Erythroblast (primary cell): ENCODE results near the gene CD1B.

ENCODE experiments used
- DNase-seq, 2 experiments: peaks; one replicate each; lab custom pipeline; 2025; lab: John Stamatoyannopoulos, UW
- GATA1 ChIP-seq: IDR thresholded peaks from 2 replicates; pipeline ENCODE4 v1.6.1; 2011; ENCODE audit warnings: low read depth, mild to moderate bottlenecking, control low read depth, low read length, moderate library complexity
- POLR2A ChIP-seq: IDR thresholded peaks from 2 replicates; pipeline ENCODE4 v1.6.1; 2011; ENCODE audit warnings: mild to moderate bottlenecking, low read length

Gene CD1B

GRCh38 chr1:158335213-158335532, 3.8 kb upstream of the CD1B start:
- TF ChIP-seq GATA1: no peak
- no peak for TF ChIP-seq POLR2A
- peak in 1 of 2 experiments; percentile 23 for DNase-seq

- TF ChIP-seq POLR2A (no peak), GATA1 (no peak)
- DNase-seq: no peak
Observed at GRCh38 chr1:158334526-158335212, 3.3 kb upstream of the CD1B start.

GRCh38 chr1:158333405-158334155, 2.2 kb upstream of the CD1B start:
- TF ChIP-seq GATA1: no peak
- TF ChIP-seq POLR2A: no peak
- DNase-seq: no peak

GRCh38 chr1:158331106-158331425, 265 bp downstream of the CD1B start:
- no peak for TF ChIP-seq GATA1
- no peak for TF ChIP-seq POLR2A
- no peak for DNase-seq

GRCh38 chr1:158330391-158331105, 783 bp downstream of the CD1B start:
- no peak for DNase-seq
- TF ChIP-seq GATA1 (no peak), POLR2A (no peak)

GRCh38 chr1:158329733-158330132, 1.6 kb downstream of the CD1B start:
- no peak for TF ChIP-seq GATA1
- no peak for TF ChIP-seq POLR2A
- DNase-seq: peak in 1 of 2 experiments; percentile 7

GRCh38 chr1:158329300-158329699, 2.0 kb downstream of the CD1B start:
- no peak for DNase-seq
- TF ChIP-seq GATA1 (no peak), POLR2A (no peak)

- DNase-seq: no peak
- TF ChIP-seq GATA1 (no peak), POLR2A (no peak)
Observed at GRCh38 chr1:158328426-158328825, 2.9 kb downstream of the CD1B start.

- TF ChIP-seq POLR2A: no peak
- TF ChIP-seq GATA1: no peak
- no peak for DNase-seq
Observed at GRCh38 chr1:158327481-158327880, 3.9 kb downstream of the CD1B start.

GRCh38 chr1:158324395-158324794, 6.9 kb downstream of the CD1B start:
- TF ChIP-seq GATA1: no peak
- TF ChIP-seq POLR2A: no peak

GRCh38 chr1:158323866-158324265, 7.5 kb downstream of the CD1B start:
- TF ChIP-seq GATA1 (no peak), POLR2A (no peak)

More at GRCh38 chr1:158324395-158324794, 6.9 kb downstream of the CD1B start:
- no peak for DNase-seq

GRCh38 chr1:158311066-158311465, 20.3 kb downstream of the CD1B start:
- TF ChIP-seq GATA1 (no peak), POLR2A (no peak)
- no peak for DNase-seq

More at GRCh38 chr1:158323866-158324265, 7.5 kb downstream of the CD1B start:
- DNase-seq: no peak

- no peak for DNase-seq
- TF ChIP-seq POLR2A (no peak), GATA1 (no peak)
Observed at GRCh38 chr1:158310623-158311022, 20.7 kb downstream of the CD1B start.

GRCh38 chr1:158295791-158296190, 35.5 kb downstream of the CD1B start:
- no peak for TF ChIP-seq POLR2A
- TF ChIP-seq GATA1: no peak
- no peak for DNase-seq
